HG03280 (cell line): Measurements from ENCODE around the gene DHX16.
"Not testable (repeated sequence)": the region's sequence is repeated elsewhere in the genome, so short reads cannot be mapped to it uniquely, and the experiment has no call there.

Source experiments
- ATAC-seq: cut with Tn5 transposase; IDR thresholded peaks from one replicate; pipeline ENCODE4 v1.9.1; 2021; ENCODE audit warnings: mild to moderate bottlenecking, moderate library complexity; ENCODE audit not compliant: unreplicated experiment

DHX16 gene

DNA sequence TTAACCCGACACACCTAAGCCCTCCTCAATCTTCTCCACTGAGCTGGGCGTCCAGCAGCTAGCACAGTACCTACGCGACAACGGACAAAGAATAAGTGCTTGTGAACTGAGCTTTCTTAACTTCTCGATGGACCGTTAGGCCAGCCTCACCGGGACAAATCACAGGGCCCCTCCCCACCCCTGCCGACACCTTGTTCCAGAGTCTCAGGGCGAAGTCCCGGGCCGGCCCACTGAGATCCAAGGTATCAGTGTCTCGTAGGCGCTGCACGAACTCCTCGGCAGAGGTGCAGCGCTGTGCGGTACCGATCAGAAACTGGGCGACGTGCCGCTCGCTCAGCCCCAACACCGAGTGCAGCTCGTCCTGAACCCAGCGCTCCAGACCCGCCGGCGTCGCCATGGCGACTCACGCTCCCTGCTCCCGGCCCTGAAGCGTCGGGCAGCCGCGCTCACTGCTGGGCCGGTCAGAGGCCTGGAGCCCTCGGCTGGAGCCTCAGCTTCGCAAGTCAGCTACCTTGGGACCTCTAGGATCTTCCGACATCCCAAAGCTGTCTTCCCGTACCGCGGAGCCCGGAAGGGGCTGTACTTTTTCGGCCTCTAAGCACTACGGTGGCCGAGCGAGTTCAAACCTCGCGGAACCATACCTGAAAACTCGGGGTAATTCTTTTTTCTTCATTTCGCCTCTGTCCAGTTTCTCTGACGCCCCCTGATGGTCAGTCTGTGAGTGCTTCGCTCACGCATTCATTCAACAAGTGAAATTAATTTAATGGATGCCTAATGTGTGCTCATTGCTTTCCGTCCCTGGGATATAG, at the start of gene DHX16:
Gene DHX16, minus strand, starts transcription at position 562 of the 809 bp plus-strand sequence. Its CDS starts 165 bp downstream, at position 397.
- ATAC-seq: peak; percentile 76

DNA sequence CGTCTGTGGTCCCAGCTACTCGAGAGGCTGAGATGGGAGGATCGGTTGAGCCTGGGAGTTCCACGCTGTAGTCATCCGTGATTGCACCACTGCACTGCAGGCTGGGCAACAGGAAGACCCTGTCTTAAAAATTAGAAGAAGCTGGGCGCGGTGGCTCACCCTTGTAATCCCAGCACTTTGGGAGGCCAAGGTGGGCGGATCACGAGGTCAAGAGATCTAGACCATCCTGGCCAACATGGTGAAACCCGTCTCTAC, 49.1 kb upstream of the DHX16 start:
- ATAC-seq: not testable (repeated sequence)

DNA sequence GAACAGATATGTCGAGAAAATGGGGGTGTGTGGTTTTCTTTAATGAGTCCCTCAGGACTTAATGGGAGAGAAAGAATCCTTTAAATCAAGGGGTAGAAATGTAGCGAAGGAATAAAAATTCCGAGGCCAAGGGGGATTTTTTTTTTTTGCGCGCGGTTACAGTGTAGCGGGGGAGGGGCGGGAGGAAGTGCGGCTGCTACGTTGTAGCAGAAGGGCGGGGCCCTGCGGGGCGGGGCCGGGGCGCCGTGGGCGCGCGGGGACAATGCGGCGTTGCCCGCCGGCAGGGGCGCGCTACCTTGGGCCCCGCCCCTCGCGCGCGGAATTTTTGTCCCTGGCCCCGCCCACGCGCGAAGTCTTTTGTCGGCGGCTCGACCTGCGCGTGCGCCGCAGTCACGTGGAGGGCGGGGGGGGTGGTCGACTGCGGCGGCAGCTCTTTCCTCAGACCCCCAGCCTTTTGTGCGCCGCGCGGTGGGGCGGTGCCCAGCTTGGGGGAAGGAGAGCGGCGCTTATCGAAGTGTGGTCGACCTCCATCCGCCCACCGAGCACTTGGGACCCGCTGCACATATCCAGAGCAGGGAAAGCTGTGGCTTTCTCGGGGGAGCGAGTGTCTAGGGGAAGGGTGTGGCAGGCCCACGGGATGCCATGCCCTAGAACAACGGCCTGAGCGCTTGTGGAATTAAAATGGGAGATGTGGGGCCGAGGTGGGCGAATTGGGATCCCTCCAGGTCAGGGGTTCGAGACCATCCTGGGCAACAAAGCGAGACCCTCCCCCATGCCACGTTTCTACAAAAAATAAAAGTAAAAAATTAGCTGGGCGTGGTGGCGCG, 48.6 kb upstream of the DHX16 start:
- peak; percentile 33 for ATAC-seq

DNA sequence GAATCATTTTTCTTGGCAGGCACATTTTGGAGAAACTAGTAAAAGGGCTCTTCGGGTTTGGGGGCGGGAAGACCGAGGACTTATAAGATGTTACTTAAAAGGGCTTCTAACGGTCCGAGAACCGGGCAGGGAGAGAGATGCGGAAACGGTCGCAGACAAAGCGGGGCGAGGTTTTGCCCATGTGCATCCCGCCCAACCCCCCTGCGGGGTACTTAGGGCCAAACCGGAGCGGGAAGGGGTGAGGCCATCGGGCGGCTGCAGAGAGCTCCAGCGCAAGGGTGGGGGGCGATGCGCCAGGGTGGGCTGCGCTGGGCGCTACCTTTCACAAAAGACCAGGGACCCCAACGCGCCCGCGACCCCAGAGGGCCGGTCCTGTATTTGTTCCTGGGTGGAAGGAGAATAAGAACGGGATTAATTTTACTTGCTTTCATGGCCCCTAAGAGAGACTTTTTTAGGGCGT, 48.0 kb upstream of the DHX16 start:
- no peak for ATAC-seq

DNA sequence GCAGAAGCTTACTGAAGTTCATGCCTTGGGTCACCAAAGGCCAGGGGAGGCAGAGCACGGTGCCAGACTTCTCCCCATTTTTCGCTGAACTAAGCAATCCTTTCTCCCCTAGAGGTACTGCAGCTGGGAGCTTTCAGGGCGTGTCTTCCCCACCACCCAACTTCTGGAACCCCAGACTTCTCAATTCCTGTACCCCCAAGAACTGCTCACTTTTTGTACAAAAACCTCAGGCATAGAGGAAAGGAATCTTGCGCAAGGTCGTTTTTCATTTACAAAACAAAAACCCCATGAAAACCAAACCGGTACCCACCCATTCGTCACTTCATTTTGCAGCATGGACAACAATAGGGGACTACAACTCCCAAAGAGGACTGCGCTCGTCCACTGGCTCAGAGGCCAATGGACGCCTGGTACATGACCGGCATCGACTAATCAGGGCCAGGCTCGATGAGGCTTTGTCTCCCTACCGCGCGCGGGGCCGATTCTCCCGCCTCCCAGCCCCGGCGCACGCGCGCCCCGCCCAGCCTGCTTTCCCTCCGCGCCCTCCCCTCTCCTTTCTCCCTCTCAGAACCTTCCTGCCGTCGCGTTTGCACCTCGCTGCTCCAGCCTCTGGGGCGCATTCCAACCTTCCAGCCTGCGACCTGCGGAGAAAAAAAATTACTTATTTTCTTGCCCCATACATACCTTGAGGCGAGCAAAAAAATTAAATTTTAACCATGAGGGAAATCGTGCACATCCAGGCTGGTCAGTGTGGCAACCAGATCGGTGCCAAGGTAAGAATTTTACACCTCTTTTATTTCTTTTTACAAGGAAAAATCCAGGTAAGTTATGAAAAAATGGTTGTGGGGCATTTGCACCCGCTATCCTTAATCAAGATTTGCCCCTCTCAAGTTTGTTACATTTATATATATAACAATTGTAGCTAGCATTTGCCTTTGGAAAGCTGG, 47.3 kb upstream of the DHX16 start, which contains the start of gene TUBB:
Gene TUBB, plus strand, starts transcription at position 562 of the 947 bp plus-strand sequence. Its CDS starts 155 bp downstream, at position 717.
- peak; percentile 40 for ATAC-seq

DNA sequence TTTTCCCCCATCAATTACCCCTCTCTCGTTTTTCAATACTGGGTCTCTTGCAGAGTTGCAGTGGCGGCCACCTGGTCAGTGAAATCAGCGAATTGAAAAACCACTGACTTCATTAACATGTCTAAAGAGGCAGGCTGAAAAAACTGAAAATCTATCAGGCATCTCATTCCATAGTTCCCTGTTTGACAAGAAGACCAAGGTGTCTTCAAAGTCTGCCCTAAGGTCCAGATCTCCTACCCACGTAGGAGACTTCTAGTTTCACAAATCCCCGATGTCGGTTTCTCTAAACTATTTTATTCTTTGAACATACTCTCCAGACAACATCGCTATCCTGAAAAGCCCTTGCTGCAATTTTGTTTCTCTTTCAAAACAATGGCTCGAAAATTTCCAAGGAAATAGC, 46.5 kb upstream of the DHX16 start:
- ATAC-seq: no peak

DNA sequence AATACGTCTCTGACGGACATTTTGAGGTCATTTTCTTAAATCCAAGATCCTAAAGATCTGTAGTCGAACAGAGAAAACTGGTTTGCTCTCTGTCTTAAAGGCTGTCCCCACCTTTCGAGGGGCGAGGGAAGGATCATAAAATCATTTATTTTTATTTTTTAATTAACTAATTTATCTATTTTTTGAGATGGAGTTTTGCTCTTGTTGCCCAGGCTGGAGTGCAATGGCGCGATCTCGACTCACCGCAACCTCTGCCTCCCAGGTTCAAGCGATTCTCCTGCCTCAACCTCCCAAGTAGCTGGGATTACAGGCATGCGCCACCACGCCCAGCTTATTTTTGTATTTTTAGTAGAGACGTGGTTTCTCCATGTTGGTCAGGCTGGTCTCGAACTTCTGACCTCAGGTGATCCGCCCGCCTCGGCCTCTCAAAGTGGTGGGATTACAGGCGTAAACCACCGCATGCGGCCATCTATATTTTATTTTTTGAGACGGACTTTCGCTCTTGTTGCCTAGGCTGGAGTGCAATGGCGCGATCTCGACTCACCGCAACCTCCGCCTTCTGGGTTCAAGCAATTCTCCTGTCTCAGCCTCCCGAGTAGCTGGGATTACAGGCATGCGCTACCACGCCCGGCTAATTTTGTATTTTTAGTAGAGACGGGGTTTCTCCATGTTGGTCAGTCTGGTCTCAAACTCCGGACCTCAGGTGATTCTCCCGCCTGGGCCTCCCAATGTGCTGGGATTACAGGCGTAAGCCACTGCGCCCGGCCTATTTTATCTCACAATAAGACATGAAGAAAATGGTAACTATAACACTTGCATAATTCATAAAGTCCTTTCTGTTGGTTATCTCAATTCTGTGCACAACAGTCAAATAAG, 45.3 kb upstream of the DHX16 start:
- not testable (repeated sequence) for ATAC-seq

DNA sequence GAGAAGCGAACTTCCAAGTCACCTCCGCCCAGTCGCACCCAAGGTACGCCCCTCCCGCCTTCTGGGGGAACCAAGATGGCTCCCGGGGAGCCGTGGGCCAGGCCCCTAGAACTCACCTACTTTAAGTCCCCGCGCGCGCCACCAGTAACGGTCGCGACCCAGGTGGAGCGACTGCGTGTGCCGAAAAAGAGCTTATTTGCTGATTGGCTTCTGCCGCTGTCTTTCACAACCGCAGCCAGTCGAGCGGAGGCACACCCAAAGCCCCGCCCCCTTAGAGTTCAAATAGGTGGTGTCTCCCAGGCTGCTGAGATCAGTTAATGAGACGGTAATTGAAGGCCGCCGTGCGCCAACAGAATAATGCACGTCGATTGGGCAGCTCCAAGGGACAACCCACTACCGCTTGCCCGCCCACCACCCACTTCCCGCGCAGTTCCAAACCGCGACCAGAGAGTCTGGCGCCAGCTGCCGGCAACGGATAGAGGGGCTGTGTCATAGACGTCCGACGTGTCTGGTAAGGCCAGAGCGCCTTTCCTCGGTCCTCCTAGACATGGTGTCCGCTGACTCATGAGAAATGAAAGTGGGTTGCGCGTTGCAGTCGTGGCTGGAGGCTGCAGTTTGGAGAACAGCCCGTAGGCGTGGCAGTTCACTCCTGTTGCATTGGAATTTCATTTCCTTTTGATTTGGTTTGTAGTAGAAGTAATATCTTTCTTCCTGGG, 44.5 kb upstream of the DHX16 start, which contains the start of gene MDC1:
Gene MDC1, minus strand, starts transcription at position 153 of the 716 bp plus-strand sequence. CDS start 2,106 bp downstream, outside the sequence.
- peak; percentile 73 for ATAC-seq

DNA sequence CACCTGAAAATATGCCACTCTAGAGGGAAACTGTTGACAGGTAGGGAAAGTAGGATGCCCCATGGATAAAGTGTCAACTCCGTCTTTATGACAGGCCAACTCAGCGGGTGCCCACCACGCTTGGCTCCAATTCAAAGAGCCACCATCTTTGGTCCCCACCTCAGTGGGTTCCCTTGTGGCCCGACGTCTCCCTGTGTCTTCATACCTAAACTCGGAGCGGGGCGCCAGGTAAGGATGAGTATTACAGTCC, 44.0 kb upstream of the DHX16 start:
- no peak for ATAC-seq

DNA sequence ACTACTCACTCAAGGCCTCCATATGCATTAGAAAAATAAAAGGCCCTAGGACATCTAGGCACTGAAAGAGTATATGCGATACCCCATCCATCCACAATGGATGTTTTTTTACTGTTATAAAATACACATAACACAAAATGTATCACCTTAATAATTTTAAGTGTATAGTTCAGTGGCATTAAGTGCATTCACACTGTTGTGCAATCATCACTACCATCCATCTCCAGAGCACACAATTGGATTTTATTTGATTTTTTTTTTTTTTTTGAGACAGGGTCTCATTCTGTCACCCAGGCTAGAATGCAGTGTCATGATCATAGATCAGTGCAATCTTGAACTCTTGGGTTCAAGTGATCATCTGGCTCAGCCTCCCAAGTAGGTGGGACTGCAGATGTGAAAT, 41.5 kb upstream of the DHX16 start:
- ATAC-seq: no peak

DNA sequence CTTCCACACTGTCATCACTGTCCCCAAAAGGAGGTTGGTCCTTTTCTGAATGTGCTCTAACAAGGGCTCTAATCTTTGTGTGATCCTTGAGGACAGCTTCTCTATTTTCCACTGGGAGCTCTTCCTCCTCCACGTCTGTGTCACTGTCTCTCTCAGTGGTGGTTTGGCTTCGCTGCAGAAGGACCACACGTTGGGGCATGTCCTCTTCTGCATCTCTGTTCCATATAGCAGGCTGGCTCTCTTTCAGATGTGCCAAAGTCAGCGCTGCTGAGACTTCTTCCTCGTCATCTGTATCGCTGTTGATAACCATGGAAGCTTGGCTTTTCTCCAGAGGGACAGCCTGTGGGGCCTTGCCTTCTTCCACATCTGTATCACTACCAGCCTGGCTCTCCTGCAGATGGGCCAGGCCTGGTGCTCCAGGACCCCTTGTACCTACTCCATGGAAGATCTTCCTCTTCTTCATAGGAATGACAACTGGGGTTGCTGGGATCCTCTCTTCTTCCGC, 39.7 kb upstream of the DHX16 start:
- no peak for ATAC-seq

DNA sequence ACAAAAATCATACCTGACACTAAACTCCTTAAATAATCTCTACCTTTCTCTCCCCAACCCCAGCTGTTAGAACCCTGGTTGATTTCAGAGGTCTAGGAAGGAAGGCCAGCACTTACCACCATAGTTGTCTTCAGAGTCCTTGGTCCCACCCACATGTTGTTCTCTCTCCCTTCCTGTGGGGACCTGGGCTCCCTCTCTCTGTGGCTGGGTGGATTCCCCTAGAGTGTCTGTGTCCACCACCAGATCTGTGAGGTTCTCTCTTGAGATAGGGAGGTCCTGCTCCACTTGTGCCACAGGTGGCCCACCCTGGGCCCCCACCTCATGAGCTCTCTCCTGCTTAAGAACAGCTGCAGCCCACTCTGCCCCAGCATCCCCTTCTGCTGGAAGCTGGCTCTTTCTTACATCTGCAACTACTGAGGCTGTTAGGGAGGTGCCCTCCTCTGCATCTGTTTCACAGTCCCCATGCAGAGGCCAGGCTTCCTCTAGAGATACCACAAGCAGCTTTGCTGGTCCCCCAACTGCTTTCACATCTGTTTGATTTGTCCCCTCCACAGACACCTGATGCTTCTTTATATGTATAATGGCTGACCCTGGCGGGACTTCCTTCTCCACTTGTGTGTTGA, 39.1 kb upstream of the DHX16 start:
- ATAC-seq: no peak

DNA sequence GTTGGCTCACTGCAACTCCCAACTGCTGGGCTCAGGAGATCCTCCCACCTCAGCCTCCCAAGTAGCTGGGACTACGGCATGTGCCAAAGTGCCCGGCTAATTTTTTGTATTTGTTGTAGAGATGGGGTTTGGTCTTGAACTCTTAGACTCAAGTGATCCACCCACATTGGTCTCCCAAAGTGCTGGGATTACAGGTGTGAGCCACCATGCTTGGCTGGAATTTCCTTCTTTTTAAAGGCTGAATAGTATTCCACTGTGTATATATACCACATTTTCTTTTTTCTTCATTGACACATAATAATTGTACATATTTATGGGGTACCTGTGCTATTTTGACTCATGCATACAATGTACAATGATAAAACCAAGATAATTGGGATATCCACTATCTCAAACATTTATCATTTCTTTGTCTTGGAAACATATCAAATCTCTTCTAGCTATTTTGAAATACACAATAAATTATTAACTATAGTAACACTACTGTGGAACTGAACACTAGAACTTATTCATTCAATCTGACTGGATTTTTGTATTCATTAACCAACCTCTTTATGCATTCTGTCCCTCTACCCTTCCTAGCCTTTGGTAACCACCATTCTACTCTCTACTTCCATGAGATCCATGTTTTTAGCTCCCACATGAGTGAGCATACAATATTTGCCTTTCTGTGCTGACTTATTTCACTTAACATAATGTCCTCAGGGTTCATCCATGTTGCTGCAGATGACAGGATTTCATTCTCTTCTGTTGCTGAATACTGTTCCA, 36.5 kb upstream of the DHX16 start:
- no peak for ATAC-seq

DNA sequence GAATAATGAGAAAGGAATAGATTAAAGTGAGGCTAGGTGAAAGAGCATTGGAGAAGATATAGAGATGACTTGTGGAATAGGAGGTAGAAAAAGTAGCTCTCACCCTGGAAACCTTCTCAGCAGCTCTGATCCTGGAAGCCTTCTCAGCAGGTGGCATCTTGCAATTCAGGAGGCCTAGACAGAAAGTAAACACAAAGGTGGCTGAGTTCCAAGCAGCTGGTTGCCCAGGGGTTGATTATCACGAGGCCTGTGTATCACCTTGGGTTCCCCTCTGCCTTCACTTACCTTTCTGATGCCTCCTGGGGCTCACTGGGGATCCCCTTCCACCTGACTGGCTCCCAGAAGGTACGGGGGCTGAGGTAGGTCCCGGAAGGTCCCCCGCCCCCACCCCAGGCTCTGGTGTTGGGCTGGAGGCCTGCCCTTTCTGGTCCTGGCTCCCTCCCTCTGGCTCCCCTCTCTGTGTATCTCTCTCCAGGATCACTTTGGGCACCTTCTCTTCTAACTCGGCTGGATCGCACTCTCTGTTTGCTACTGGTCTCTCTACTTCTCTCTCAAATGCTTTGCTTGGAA, 34.6 kb upstream of the DHX16 start:
- ATAC-seq: no peak

DNA sequence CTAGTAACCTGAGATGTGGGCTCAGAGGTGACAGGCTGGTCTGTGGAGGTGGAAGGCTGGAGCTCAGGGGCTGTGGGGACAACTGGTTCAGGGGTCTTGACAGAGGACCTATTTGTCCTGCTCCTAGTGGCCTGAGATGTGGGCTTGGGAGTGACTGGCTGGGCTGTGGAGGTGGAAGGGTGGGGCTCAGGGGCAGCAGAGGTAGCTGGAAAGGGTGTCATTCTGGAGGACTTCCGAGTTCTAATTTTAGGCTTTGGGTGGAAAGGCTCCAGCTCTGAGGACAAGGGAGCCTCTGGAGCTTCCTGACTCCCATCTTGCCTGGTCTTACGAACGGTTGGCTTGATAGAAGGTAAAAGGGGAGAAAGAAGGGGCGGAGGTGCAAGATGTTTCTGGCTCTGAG, 32.8 kb upstream of the DHX16 start:
- ATAC-seq: no peak

DNA sequence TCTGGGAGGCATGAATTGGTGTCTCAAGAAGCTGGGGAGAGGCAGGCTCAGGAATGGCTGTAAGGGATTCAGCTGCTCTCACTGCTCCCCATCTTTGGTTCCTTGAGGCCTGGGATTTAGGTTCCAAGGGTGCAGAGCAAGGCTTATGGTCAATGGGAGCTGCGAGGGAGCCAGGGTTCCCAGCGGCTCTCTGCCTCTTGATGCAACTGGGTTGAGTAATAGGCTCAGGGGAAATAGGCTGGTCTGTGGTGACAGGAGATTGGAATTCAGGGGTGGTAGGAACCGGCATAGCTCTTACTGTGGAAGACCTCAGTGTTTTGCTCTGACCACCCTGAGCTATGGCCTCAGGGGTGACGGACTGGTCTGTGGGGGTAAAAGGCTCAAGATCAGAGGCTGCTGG, 31.0 kb upstream of the DHX16 start:
- ATAC-seq: no peak

DNA sequence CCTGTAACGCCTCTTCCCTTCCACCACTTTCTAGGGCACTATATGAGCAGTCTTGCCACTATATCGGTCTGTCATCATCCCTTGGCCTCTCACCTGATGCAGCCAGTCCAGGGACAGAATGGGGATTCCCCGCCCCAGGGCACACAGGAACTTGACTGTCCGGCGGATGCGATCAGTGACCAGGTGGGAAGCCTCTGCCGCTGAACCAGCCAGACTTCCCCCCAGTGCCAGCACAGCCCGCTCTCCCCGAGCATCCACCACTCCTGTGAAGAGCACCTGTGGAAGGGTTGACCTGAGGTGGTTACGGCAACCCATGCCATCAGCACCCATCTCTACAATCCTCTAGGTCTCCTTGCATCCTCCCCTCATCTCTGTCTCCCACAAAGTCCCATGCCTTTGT, 30.2 kb upstream of the DHX16 start:
- no peak for ATAC-seq

DNA sequence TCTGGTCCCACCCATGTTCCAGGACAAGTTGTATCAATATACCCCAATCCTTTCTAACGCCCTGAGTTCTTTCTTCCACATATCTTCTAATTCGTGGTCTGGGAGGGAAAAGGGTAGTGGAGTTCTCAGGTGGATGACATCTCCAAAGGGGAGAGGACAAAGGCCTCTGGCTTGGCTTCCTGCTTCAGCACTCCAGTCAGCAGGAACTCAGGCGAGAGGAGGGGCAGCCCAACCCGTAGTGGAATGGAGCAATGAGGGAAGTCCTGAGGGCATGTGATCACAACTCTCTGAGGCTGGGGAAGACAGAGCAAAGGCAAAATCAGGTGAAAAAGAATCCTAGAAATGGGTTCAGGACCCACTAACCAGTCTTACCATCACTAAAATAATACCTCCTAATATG, 27.5 kb upstream of the DHX16 start:
- no peak for ATAC-seq
